SKM-1 (cell line): ENCODE results near the gene INHBC.

Source experiments
- DNase-seq: peaks from one replicate; lab custom pipeline; 2025; ENCODE audit not compliant: unreplicated experiment; lab: John Stamatoyannopoulos, UW

The INHBC gene

GRCh38 chr12:57467212-57467874 lies 32.8 kb downstream of the INHBC start:
- no peak for DNase-seq

- no peak for DNase-seq
These were observed 33.3 kb downstream of the INHBC start for GRCh38 chr12:57467915-57468314.

- no peak for DNase-seq
These were observed 34.9 kb downstream of the INHBC start for GRCh38 chr12:57469296-57470164.

- DNase-seq = no peak
These were observed 35.8 kb downstream of the INHBC start for GRCh38 chr12:57470286-57470969.

GRCh38 chr12:57470970-57471656 lies 36.5 kb downstream of the INHBC start:
- DNase-seq = no peak

GRCh38 chr12:57471661-57472060 lies 37.1 kb downstream of the INHBC start:
- no peak for DNase-seq

- DNase-seq = no peak
These were observed 37.8 kb downstream of the INHBC start for GRCh38 chr12:57472391-57472790.

GRCh38 chr12:57473392-57473791 lies 38.8 kb downstream of the INHBC start:
- no peak for DNase-seq

GRCh38 chr12:57473886-57474285 lies 39.3 kb downstream of the INHBC start:
- no peak for DNase-seq

GRCh38 chr12:57474430-57474829 lies 39.8 kb downstream of the INHBC start:
- no peak for DNase-seq

- DNase-seq = no peak
These were observed 40.3 kb downstream of the INHBC start for GRCh38 chr12:57474862-57475261.

- DNase-seq = no peak
These were observed 40.9 kb downstream of the INHBC start for GRCh38 chr12:57475271-57476161.

- no peak for DNase-seq
These were observed 41.8 kb downstream of the INHBC start for GRCh38 chr12:57476162-57476992.

- DNase-seq = no peak
These were observed 42.6 kb downstream of the INHBC start for GRCh38 chr12:57476993-57477709.

GRCh38 chr12:57477710-57478681 lies 43.4 kb downstream of the INHBC start:
- DNase-seq = peak; percentile 19

GRCh38 chr12:57479043-57479375 lies 44.4 kb downstream of the INHBC start:
- DNase-seq = no peak

- no peak for DNase-seq
These were observed 45.0 kb downstream of the INHBC start, which contains the start of gene ARHGAP9 for GRCh38 chr12:57479376-57480115. Gene ARHGAP9, minus strand, starts transcription at chr12:57479866. Its CDS starts 460 bp downstream, at chr12:57479406.
